ENCODE data around the gene ME2.

DNA sequence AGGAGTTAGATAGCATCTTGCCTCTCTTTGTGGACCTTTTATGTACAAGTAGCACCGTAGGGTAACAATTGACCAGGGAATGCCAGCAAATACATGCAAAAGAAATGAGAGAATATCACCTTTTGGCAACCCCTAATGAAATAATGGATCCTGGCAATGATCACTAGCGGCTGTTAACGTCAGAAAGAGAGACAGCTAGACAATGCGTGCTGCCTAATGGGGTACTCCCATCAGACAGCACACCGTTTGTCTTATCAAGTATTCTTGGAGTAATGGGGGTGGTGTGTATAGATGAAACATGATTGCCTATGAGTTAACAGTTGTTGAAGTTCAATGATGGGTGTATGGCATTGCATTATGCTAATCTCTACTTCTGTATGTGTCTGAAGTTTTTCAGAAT, 90.5 kb downstream of the ME2 start:
- TF ChIP-seq POLR2A (IDR thresholded peaks at IDR 0.05; ENCODE audit: low read depth, low read length) (peak; percentile 11; the same call in 1 of the 2 replicates), TAF1 (IDR thresholded peaks at IDR 0.05; ENCODE audit: low read depth, low read length) (no peak), POLR2AphosphoS5 (IDR thresholded peaks at IDR 0.05; ENCODE audit: low read depth, low read length) (no peak), SPI1 (IDR thresholded peaks at IDR 0.05; ENCODE audit: low read depth, low read length) (no peak)

Data from GM12891 (cell line).